ENCODE measurements around the gene FSCN2. TPM values are rescaled to one million over a fixed set of nuclear protein-coding genes. Genes with fewer than 3 reads are reported as not detected.

FSCN2 gene
- total and polyA plus RNA-seq, 12 donors, result 0.14 to 1.3 (median 0.45) TPM; not detected in 2

GRCh38 chr17:81549826-81550225, 21.6 kb downstream of the FSCN2 start:
- ATAC-seq, result no peak
- WGBS, 2 donors, result 91 to 95% methylated on average over 8 of the region's 8 CpGs
- H3K4me1 ChIP-seq, result peaks cover 14 to 34% (median 29%) of the 10 kb centered on the region in 9 donors
- no peaks in the 10 kb centered on the region for H3K9me3 ChIP-seq
- DNase-seq, result no peak
- H3K4me3 ChIP-seq, result no peak overlapping the region
- H3K27me3 ChIP-seq, result no peaks in the 10 kb centered on the region
- TF ChIP-seq CTCF (IDR thresholded peaks at IDR 0.05), result no peak
- intact Hi-C loops (cut with DNase I), result loop anchor here in 1 of 10 donors (5.0 kb wide), 1 partner anchor 33 kb away; no protein-coding TSS in a partner anchor
- no peak overlapping the region for H3K27ac ChIP-seq
- H3K36me3 ChIP-seq, result peaks cover 0 to 61% (median 32%) of the 10 kb centered on the region in 9 donors

DNA sequence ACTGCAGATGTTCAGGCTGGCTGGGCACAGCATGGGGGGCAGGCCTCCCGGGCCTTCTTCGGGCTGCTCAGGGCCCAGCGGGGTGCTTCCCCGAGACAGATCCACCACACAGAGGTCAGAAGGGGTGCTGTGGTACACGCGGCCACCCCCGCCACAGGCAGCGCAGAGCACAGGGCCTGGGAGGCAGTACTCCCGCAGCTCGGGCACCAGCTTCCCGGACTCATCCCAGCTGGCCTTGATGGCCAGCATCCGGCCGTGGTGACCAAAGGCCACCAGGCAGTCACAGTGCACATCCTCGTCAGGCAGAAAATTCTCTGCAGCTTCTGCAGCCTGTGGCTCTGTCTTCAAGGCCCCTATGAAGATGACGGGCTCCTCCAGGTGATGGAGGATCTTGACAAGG, 22.1 kb downstream of the FSCN2 start:
- H3K36me3 ChIP-seq, result peaks cover 0 to 57% (median 27%) of the 10 kb centered on the region in 9 donors
- ATAC-seq, result no peak
- no peaks in the 10 kb centered on the region for H3K27me3 ChIP-seq
- DNase-seq, result no peak
- H3K9me3 ChIP-seq, result no peaks in the 10 kb centered on the region
- intact Hi-C loops (cut with DNase I), result loop anchor here in 1 of 10 donors (5.0 kb wide), 1 partner anchor 33 kb away; no protein-coding TSS in a partner anchor
- peaks cover 14 to 34% (median 30%) of the 10 kb centered on the region in 9 donors for H3K4me1 ChIP-seq
- no peak overlapping the region for H3K27ac ChIP-seq
- H3K4me3 ChIP-seq, result no peak overlapping the region
- TF ChIP-seq CTCF (IDR thresholded peaks at IDR 0.05), result no peak
- WGBS, 2 donors, result 93 to 97% methylated on average over 15 of the region's 15 CpGs

DNA sequence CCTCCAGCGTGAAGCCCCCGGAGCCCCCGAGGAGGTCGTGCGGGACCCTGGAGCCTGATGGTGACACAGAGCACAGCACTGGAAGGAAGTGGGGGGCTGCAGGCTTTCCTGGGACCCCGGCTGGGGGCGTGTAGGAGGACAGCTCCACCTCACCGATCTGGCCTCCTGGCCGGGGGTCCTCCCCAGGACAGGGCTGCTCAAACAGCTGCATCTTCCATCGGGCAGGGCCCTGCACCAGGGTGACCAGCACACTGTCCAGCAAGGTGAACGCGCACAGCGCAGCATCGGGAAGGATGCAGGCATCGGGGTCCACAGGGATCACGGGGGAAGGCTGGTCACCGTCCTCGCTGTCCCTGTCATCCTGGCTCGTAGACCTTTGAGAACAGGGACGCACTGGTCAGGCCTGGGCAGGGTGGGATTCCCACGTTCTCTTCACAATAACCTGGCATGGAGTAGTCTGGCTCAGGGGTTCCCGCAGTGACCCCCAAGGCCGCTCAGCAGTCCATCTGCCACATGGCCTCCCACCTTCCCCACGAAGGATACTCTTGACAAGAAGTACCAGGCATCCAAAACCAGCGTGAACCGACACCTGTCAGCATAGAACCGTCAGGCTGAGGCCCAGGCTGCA, 22.8 kb downstream of the FSCN2 start:
- DNase-seq (peak in 1 of 2 donors; percentile 12), ATAC-seq (peak in 1 of 8 donors; percentile 3)
- no peak for TF ChIP-seq CTCF (IDR thresholded peaks at IDR 0.05)
- no peaks in the 10 kb centered on the region for H3K27me3 ChIP-seq
- H3K36me3 ChIP-seq, result peaks cover 0 to 52% (median 25%) of the 10 kb centered on the region in 9 donors
- peak overlapping the region in 9 of 10 donors; percentile 85 to 99 (median 96) for H3K4me3 ChIP-seq
- peak overlapping the region in 3 of 10 donors; percentile 90 to 94 (median 93) for H3K27ac ChIP-seq
- peaks cover 15 to 39% (median 35%) of the 10 kb centered on the region in 9 donors for H3K4me1 ChIP-seq
- intact Hi-C loops (cut with DNase I), result loop anchor here in 1 of 10 donors (5.0 kb wide), 1 partner anchor 34 kb away; no protein-coding TSS in a partner anchor
- 82 to 83% methylated on average over 27 of the region's 27 CpGs for WGBS, 2 donors
- no peaks in the 10 kb centered on the region for H3K9me3 ChIP-seq

GRCh38 chr17:81551458-81552243, 23.5 kb downstream of the FSCN2 start:
- no peaks in the 10 kb centered on the region for H3K9me3 ChIP-seq
- peaks cover 0 to 52% (median 22%) of the 10 kb centered on the region in 9 donors for H3K36me3 ChIP-seq
- peaks cover 17 to 47% (median 41%) of the 10 kb centered on the region in 9 donors for H3K4me1 ChIP-seq
- H3K27me3 ChIP-seq, result no peaks in the 10 kb centered on the region
- no peak for TF ChIP-seq CTCF (IDR thresholded peaks at IDR 0.05)
- H3K4me3 ChIP-seq, result peak overlapping the region; percentile 78 to 99 (median 96)
- WGBS, 2 donors, result 1% methylated on average over 51 to 68 of the region's 69 CpGs
- H3K27ac ChIP-seq, result peak overlapping the region; percentile 25 to 95 (median 92)
- DNase-seq (peak in 1 of 2 donors; percentile 27), ATAC-seq (peak in 4 of 8 donors; percentile 1 to 30 (median 12))
- intact Hi-C loops (cut with DNase I), result loop anchor here in 1 of 10 donors (5.0 kb wide), 1 partner anchor 34 kb away; no protein-coding TSS in a partner anchor
